Retinal pigment epithelial cell (primary cell): Measurements from ENCODE around the gene HS3ST3B1.

Experiments
- DNase-seq: peaks from one replicate; pipeline ENCODE4 v3.0.0-alpha.2; 2010; ENCODE audit warnings: low read depth
- H3K4me3 ChIP-seq: 2 replicates; pipeline ENCODE4 v1.5.1; 2011; ENCODE audit warnings: mild to moderate bottlenecking, low read length, control low read depth, moderate library complexity
- TF ChIP-seq, protein P1 (sequence below): conservative IDR thresholded peaks from 2 replicates; pipeline ENCODE4 v1.5.1; 2011; ENCODE audit warnings: low read depth, low read length, control low read depth, inconsistent platforms

Gene HS3ST3B1

GRCh38 chr17:14321476-14321949, 20.6 kb downstream of the HS3ST3B1 start:
- TF ChIP-seq, protein P1, sequence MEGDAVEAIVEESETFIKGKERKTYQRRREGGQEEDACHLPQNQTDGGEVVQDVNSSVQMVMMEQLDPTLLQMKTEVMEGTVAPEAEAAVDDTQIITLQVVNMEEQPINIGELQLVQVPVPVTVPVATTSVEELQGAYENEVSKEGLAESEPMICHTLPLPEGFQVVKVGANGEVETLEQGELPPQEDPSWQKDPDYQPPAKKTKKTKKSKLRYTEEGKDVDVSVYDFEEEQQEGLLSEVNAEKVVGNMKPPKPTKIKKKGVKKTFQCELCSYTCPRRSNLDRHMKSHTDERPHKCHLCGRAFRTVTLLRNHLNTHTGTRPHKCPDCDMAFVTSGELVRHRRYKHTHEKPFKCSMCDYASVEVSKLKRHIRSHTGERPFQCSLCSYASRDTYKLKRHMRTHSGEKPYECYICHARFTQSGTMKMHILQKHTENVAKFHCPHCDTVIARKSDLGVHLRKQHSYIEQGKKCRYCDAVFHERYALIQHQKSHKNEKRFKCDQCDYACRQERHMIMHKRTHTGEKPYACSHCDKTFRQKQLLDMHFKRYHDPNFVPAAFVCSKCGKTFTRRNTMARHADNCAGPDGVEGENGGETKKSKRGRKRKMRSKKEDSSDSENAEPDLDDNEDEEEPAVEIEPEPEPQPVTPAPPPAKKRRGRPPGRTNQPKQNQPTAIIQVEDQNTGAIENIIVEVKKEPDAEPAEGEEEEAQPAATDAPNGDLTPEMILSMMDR: no peak
- DNase-seq: no peak
- H3K4me3 ChIP-seq: no peak overlapping the region

DNA sequence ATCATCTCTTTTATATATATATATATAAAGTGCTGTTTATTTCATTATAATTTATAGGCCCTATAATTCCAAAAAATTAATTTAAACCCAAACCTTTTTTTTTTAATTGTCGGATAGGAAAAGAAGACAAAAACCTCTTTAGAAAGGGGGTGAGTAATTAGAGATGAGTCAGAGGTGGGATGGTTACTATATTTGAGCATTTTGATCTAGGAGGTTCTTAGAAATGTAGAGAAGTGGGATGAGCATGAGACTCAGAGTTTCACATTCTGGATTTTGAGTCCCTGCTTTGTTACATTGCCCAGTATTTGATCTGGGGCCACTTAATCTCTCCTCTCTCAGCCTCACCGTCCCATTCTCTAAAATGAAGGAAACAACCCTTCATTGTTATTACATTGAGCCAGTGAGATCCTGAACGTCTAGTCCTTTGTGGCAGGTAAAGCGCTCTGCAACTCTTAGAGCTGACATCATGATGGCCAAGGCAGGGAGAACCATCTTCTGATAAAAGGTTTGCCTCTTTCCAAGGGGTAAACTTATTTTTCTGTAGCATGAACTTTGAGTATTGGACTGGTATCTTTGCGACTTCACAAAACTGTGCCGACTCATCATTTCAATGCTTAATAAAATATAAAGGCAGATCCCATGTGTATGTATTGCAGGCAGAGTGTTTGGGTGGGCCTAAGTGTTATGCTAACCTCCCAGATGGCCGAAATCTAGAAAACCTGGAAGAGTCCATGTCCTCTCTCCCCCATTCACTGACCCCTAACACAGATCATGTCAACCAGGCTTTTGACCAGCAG, 21.3 kb downstream of the HS3ST3B1 start:
- H3K4me3 ChIP-seq: no peak overlapping the region
- TF ChIP-seq, protein P1: no peak

GRCh38 chr17:14323522-14323981, 22.7 kb downstream of the HS3ST3B1 start:
- TF ChIP-seq, protein P1: no peak
- DNase-seq: no peak
- H3K4me3 ChIP-seq: no peak overlapping the region

More for the DNA sequence above, 21.3 kb downstream of the HS3ST3B1 start:
- DNase-seq: no peak

DNA sequence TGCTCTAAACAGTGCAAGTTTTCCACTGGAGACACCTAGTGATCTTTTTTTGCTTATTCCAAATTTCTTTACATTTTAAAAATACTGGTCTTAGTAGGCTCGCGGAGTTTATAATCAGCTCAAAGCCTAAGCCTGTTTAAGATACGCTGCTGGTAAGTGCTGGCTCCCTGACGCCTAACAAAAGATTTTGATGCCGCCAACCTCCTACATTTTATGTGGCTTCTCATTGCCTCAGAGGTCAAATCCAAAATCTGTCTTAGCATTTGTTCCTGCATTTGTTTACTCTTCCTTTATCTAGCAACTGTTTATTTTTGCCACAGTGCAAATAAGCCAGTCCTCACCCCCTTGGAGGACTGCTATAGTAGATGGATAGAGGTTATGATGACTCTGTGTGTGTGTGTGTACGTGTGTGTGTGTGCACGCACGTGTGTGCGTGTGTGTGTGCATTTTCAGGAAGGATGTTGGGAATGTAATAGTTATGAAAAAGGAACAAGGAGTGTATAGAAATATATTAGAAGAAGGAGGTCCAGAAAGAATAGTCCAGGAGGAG, 24.8 kb downstream of the HS3ST3B1 start:
- H3K4me3 ChIP-seq: no peak overlapping the region
- no peak for DNase-seq
- TF ChIP-seq, protein P1: no peak

DNA sequence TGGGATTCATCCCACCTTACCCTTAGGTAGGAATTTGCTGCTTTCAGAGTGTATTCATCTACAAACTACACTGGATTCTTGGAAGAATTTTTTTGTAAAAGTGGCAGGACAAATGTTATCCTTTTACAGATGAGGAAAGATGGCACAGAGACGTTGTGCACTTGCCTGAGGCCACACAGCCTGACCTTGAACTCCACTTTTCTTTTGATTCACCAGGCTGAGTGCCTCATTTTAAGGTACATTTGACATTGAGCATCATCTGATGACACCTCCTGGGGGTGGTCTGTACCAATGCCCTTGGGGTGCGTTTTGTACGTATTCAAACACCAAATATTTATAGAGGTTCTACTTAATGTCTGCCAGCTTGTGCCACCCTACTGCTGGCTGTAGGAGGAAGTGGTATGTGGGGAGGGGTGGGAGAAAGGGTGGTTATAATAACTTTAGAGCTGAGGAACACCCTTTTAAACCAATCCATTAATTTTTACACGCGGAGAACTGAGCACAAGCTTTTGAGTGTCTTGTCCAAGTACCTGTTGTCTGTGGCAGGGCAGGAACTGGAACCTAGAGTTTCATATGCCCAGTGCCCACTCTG, 29.1 kb downstream of the HS3ST3B1 start:
- TF ChIP-seq, protein P1: no peak

DNA sequence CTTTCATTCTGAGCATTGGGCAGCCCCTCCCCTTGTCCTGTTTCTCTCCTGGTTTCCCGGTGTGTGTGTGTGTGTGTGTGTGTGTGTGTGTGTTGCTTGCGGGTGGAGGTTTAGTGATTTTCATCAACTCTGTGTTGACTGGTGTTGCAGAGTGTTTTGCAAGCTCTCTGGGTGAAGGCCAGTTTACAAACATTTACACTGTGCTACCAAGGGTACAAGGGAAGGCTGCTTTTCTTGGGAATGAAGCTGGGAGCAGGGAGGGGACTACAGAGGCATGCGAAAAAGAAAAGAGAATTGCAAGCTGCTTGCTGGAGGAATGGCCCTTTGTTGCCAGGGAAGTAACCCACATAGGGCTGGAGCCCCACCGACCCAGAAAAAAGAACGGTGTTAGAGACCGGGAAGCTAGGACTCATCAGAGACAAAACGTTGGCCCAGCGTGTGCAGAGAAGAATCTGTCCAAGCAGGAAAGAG, 29.6 kb downstream of the HS3ST3B1 start:
- H3K4me3 ChIP-seq: no peak overlapping the region
- DNase-seq: no peak
- TF ChIP-seq, protein P1: no peak

More for the DNA sequence above, 29.1 kb downstream of the HS3ST3B1 start:
- no peak for DNase-seq
- H3K4me3 ChIP-seq: no peak overlapping the region
